Eye (tissue), 1 donor: ENCODE data around the gene RBBP7.

Experiments
- DNase-seq: peaks from one replicate; pipeline ENCODE4 v3.0.0-alpha.2; 2015

Gene RBBP7

GRCh38 chrX:16870095-16870861, at the start of gene RBBP7:
RBBP7 (minus strand) TSS chrX:16870362; CDS start chrX:16870053, 309 bp downstream.
- DNase-seq: peak; percentile 95

DNA sequence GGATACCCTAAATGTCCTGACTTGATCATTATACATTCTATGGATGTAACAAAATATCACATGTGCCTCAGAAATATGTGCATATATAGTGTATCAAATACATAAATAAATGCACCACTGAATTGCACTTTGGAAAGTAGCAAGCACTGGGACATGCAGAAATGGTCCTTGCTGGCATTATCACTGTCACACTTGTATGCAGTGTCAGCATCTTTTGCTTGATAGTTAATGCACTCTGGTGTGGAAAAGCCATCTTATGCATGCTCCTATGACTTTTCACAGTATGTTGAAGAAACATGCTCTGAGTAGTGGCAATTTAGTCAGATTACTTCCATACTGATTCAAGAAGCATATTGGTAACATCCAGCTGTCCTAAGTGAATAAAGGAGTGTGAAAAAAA, 48.8 kb upstream of the RBBP7 start:
- DNase-seq: no peak

DNA sequence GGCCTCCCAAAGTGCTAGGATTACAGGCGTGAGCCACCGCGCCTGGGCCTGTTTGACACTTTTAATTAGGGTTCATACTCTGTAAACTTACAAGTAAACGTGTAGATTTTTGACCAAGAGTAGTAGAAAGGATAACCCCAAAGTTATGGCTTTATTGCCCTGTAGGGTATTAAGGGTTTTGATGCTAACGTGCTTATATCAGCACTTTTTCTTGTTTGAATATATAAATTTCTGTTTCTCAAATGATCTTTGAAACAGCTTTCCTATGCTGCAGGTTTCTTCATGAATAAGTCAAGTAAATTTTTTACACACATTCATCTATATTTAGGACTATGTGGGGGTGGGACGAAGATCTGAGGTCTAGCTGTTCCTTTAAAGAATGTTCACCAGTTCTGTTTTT, 47.0 kb upstream of the RBBP7 start:
- DNase-seq: no peak

DNA sequence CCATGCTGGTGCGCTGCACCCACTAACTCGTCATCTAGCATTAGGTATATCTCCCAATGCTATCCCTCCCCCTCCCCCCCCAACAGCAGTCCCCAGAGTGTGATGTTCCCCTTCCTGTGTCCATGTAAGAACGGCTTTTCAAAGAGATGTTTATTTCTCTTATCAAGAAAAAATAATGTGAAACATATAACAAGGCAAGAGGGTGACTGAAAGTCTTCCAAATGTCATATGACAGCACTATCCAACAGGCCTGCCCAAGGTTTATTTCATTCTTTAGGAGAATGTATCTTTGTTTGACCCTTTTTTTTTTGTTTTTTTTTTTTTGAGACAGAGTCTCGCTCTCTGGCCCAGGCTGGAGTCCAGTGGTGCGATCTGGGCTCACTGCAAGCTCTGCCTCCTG, 46.4 kb upstream of the RBBP7 start:
- no peak for DNase-seq

- no peak for DNase-seq
Measured at GRCh38 chrX:16914058-16914457, 43.9 kb upstream of the RBBP7 start.

DNA sequence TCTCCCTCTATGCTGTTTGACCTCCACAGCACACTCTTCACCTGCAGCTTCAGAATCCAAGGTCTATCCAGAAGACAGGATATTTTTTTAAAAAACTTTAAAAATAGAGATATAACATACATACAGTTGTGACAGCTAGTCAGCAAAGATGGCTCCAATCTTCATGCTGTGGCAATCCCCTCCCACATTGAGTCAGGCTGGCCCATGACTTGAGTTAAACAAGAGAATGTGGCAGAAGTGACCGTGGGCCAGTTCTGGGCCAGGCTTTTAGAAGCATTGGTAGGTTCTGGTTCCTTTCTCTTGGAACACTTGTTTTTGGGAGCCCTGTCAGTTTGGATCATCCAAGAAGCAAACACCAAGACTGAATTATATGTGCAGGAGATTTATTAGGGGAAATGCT, 40.2 kb upstream of the RBBP7 start:
- DNase-seq: no peak

GRCh38 chrX:16903274-16904022, 33.3 kb upstream of the RBBP7 start:
- DNase-seq: no peak

- no peak for DNase-seq
Measured at GRCh38 chrX:16897445-16897844, 27.3 kb upstream of the RBBP7 start.

- DNase-seq: peak; percentile 87
Measured at GRCh38 chrX:16892504-16893362, 22.6 kb upstream of the RBBP7 start.

GRCh38 chrX:16885628-16886027, 15.5 kb upstream of the RBBP7 start:
- no peak for DNase-seq

DNA sequence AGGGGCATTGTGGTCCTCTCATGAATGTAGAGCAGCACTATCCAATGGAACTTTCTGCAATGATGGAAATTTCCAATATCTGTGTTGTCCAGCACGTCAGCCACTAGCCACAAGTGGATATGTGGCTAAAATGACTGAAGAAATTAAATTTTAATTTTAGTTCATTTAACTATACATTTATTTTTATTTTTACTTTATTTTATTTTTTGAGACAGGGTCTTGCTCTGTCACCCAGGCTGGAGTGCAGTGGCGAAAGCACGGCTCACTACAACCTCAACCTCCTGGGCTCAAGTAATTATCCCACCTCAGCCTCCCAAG, 13.3 kb upstream of the RBBP7 start:
- no peak for DNase-seq

DNA sequence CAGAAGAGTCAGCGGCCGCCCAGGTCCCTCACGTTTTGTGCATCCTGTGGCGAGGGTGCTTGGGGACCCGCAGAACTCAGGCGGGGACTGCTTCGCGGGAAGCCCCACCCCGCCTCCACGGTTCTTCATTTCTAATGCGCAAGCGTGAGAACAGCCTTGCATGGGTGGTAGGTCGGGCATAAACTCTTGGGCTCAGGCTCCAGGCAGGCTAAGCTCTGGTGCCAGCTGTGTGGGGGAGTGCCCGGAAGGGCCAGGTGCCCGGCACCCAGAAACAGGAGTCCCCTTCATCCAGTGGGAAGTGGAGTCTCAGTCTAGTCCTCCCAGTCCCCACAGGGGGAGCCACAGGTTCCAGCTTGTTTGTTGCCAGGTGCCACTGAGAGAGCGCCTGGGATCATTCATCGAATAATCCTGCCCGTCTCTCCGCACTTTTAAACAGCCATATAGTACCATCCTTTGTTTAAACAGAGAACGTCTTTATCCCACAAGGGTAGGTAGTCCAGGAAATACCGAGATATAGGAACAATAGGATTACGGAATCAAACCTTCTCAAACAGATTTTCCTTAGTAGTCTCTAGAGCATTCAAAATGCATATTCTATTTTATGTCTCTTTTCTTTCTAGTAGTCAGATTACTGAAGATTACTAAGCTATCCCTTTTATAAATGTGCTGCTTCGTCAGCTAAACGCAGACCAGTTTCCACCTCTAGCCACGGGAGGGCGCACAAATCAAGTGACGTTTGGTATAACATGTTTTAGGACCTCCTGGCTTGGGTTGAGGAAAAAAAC, 12.7 kb upstream of the RBBP7 start:
- DNase-seq: peak; percentile 91

DNA sequence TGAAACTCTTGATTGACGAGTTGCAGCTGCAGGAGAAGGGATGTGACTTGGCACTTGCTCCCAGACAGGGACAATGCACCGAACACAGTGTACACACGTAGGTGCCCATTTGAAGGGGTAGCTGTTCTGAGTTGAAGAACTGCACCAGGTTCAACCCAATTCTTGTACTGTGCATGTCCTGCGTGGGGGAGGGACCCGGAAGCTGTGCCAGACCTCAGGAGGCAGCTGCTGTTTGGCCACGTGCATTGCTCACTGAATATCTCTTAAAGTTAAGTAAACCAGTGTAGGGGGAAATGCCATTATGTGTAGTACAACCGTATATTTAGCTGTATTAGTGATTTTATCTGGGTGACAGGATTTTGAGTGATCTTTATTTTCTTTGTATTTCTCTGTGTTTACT, 12.0 kb upstream of the RBBP7 start:
- peak; percentile 37 for DNase-seq

GRCh38 chrX:16876696-16877095, 6.5 kb upstream of the RBBP7 start:
- no peak for DNase-seq

DNA sequence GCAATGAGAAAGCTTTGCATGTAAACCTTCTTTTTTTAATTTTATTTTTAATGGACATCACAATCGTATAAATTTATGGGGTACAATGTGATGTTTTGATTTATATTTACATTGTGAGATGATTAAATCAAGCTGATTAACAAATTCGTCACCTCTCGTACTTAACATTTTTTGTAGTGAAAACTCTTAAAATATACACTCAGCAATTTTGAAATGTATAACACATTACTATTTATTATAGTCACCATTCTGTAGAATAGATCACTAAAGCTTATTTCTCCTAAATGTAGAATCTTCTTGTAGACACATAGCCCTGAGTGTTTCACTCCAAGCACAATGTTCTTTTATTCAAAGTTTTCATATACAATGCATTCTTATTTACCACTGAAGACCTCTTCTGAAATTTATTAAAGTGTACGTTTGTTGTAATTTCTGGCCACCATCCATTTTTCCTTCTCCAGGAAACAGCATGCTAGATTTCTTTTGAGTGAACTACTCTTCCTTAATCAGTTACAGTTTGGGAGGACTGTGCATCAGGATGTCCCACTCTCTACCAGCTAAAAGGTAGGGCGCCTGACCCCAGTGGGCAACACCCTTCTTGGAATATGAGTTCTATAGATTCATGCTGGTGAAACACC, 4.4 kb upstream of the RBBP7 start:
- no peak for DNase-seq

GRCh38 chrX:16873106-16873505, 2.9 kb upstream of the RBBP7 start:
- no peak for DNase-seq

DNA sequence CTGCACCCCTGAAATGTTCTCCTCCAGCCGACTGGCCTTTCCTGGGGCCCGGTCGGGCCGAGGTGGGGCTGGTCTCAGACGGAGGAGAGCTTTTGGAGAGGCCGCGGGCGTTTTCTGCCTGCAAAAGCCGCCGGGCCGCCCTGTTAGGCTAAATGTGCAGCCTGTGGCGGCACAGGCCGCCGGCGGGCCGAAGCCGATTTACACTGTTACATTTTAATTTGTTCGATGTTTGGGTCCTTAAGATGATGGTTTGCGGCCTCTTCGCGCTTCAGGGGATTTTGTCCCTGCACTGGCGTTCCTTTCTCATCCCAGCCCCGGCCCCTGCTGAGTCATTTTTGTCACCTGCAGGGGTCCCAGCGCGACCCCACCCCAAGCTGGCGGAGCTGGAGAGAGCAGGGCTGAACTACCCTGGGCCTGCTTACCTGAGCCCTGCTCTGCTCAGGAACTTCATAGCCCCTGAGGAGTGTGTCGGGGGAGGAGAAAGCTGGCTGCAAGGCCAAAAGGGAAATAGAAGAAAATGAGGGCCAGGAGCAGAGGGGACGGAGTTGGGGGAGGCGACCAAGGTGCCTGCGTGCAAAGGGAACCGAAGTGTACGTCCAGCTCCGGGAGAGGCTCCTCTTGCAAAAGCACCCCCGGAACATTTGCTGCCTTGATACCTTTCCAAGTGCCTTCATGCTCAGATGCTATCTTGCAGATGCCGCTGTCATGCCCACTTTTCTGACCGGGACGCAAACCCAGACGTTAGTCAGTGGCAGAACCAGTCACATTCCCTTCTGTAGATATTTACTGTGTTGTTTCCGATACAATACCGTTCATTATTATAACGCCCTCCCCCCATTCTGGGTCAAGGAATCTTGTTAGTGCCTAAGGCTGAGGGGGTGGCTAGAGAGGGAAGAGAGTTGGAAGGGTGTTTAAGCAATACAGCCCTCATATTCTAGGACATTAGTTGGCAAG, 977 bp upstream of the RBBP7 start:
- DNase-seq: peak; percentile 58

DNA sequence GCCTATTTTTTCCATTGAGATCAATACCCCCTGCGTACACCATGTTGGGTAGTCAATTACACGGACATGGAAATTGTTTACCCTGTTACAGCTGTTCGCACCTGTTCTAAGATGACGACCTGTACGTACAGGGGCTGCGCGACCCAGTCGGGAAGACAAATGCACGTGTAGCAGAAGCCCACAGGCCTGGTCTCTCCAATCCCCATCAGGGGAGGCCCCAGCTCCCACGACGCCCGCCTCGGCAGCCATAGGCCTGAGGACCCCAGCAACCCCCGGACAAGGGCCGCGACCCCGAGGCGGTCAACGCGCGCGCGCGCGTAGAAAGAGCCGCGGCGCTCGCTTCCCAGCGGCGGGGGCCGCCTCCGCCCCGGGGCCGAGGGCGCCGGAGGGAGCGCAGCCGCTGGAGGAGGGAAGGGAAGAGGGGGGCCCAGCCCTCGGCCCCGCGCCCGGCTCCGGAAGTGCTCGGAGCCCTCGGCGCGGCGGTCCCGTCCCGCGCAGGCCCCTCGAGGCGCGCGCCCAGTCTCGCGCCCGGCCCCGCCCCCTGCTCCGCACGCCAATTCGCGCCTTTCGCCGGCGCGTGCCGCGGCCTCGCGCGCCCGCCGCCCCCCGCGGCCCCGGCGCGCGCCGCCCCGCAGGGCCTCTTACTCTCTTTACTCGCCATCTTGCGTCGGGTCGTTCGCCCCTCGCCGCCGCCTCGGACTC, 618 bp downstream of the RBBP7 start:
- DNase-seq: no peak

GRCh38 chrX:16868920-16869319, 1.2 kb downstream of the RBBP7 start:
- no peak for DNase-seq

DNA sequence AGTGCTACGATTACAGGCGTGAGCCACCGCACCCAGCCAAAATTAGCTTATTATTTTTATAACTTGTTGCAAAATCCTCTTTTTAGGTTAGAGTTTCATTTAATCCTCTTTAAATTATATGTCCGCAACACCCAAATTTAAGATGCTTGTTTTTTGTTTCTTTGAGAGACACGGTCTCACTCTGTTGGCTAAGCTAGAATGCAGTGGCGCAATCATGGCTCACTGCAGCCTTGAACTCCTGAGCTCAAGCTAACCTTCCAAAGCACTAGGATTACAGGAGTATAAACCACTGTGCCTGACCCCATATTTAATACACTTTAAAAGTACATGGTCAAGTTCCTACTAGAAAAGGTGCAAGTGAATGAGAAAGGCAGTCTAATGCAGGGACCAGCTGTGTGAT, 2.2 kb downstream of the RBBP7 start:
- DNase-seq: no peak
